Astrocyte (in vitro differentiated cells and primary cell): Measurements from ENCODE around the gene KIAA0753. TPM values are rescaled to one million over a fixed set of nuclear protein-coding genes. Genes with fewer than 3 reads are reported as not detected.

Experiments
- DNase-seq: peaks from one replicate; pipeline ENCODE4 v3.0.0-alpha.2; 2010; ENCODE audit warnings: low read depth
- FAIRE-seq: peaks from 2 replicates; lab custom pipeline; 2011; peaks lifted over from hg19 to GRCh38; lab: Jason Lieb, UNC
- H2AFZ ChIP-seq: 2 replicates; pipeline ENCODE4 v1.6.0; 2012; ENCODE audit warnings: low read depth, low read length, inconsistent platforms
- H3K27ac ChIP-seq: 2 replicates; pipeline ENCODE4 v1.5.1; 2011; ENCODE audit warnings: low read depth, low read length, inconsistent platforms
- H3K27me3 ChIP-seq: 2 replicates; pipeline ENCODE4 v1.6.0; 2011; ENCODE audit warnings: low read length, inconsistent platforms; ENCODE audit not compliant: insufficient read depth
- H3K36me3 ChIP-seq: 2 replicates; pipeline ENCODE4 v1.5.1; 2011; ENCODE audit warnings: low read length, inconsistent platforms; ENCODE audit not compliant: insufficient read depth
- H3K4me1 ChIP-seq: 2 replicates; pipeline ENCODE4 v1.5.1; 2011; ENCODE audit warnings: low read length, inconsistent platforms; ENCODE audit not compliant: insufficient read depth
- H3K4me2 ChIP-seq: 2 replicates; pipeline ENCODE4 v1.6.0; 2012; ENCODE audit warnings: low read length, inconsistent platforms
- H3K4me3 ChIP-seq: 2 replicates; pipeline ENCODE4 v1.5.1; 2011; ENCODE audit warnings: low read depth, mild to moderate bottlenecking, low read length, inconsistent platforms; ENCODE audit not compliant: insufficient read depth
- H3K79me2 ChIP-seq: 2 replicates; pipeline ENCODE4 v1.6.0; 2012; ENCODE audit warnings: mild to moderate bottlenecking, low read length, inconsistent platforms; ENCODE audit not compliant: insufficient read depth
- H3K9ac ChIP-seq: 2 replicates; pipeline ENCODE4 v1.6.0; 2012; ENCODE audit warnings: mild to moderate bottlenecking, low read length, inconsistent platforms
- H3K9me3 ChIP-seq: 2 replicates; pipeline ENCODE4 v1.5.1; 2012; ENCODE audit warnings: low read depth, mild to moderate bottlenecking, low read length, inconsistent platforms; ENCODE audit not compliant: insufficient read depth
- H4K20me1 ChIP-seq: 2 replicates; pipeline ENCODE4 v1.6.0; 2012; ENCODE audit warnings: low read length, inconsistent platforms; ENCODE audit not compliant: insufficient read depth
- H3K27ac Mint-ChIP-seq: one replicate; pipeline ENCODE4 v1.8.0; 2021; ENCODE audit warnings: mild to moderate bottlenecking, mixed read lengths; ENCODE audit not compliant: unreplicated experiment
- H3K27me3 Mint-ChIP-seq: one replicate; pipeline ENCODE4 v1.8.0; 2021; ENCODE audit warnings: low read depth, mixed read lengths; ENCODE audit not compliant: unreplicated experiment
- H3K36me3 Mint-ChIP-seq: one replicate; pipeline ENCODE4 v1.8.0; 2021; ENCODE audit warnings: low read depth, mixed read lengths; ENCODE audit not compliant: unreplicated experiment
- H3K4me1 Mint-ChIP-seq: one replicate; pipeline ENCODE4 v1.8.0; 2021; ENCODE audit warnings: low read depth, mixed read lengths; ENCODE audit not compliant: unreplicated experiment
- H3K4me3 Mint-ChIP-seq: one replicate; pipeline ENCODE4 v1.8.0; 2021; ENCODE audit warnings: mild to moderate bottlenecking, moderate library complexity, mixed read lengths; ENCODE audit not compliant: unreplicated experiment
- H3K9me3 Mint-ChIP-seq: one replicate; pipeline ENCODE4 v1.8.0; 2021; ENCODE audit warnings: mild to moderate bottlenecking, mixed read lengths; ENCODE audit not compliant: unreplicated experiment
- EZH2 ChIP-seq: IDR thresholded peaks from 2 replicates; pipeline ENCODE4 v1.6.1; 2012; ENCODE audit warnings: mild to moderate bottlenecking, low read length, inconsistent platforms; ENCODE audit not compliant: insufficient read depth
- total RNA-seq: library from RNA; stranded (reverse); gene quantifications from 2 replicates; pipeline ENCODE4 v1.2.1, GENCODE V29; 2021
- TF ChIP-seq, protein P1 (sequence below): IDR thresholded peaks from 2 replicates; pipeline ENCODE4 v1.5.1; 2011; ENCODE audit warnings: low read depth, mild to moderate bottlenecking, inconsistent platforms, low read length, moderate library complexity; ENCODE audit not compliant: insufficient read depth

Gene KIAA0753
- total RNA-seq, 1 donor from 2014 or later = 25.4 TPM

DNA sequence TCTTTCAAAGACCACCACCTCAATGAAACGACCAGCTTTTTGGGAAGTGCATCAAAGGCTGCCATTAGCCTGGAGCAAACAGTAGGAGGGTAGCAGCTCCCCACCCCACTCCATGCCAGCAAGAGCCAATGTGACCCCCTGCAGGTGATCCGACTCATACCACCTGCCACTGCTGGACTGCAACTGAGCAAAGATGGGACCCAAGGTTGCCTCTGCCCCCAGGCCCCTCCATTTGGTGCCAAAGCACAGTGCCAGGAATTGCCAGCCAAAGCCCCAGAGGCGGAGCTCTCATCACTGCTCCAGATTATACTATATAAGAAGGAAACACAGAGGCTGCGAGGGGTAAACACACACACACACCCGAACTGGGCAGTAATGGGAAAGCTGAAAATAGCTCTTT lies 92.5 kb downstream of the KIAA0753 start:
- peak overlapping the region; percentile 38 for H3K4me2 ChIP-seq
- no peak overlapping the region for H3K4me3 ChIP-seq
- H3K27ac Mint-ChIP-seq = no peak overlapping the region
- DNase-seq (no peak), FAIRE-seq (no peak)
- H4K20me1 ChIP-seq = peaks cover 19% of the 10 kb centered on the region
- no peak for TF ChIP-seq EZH2
- TF ChIP-seq, protein P1, sequence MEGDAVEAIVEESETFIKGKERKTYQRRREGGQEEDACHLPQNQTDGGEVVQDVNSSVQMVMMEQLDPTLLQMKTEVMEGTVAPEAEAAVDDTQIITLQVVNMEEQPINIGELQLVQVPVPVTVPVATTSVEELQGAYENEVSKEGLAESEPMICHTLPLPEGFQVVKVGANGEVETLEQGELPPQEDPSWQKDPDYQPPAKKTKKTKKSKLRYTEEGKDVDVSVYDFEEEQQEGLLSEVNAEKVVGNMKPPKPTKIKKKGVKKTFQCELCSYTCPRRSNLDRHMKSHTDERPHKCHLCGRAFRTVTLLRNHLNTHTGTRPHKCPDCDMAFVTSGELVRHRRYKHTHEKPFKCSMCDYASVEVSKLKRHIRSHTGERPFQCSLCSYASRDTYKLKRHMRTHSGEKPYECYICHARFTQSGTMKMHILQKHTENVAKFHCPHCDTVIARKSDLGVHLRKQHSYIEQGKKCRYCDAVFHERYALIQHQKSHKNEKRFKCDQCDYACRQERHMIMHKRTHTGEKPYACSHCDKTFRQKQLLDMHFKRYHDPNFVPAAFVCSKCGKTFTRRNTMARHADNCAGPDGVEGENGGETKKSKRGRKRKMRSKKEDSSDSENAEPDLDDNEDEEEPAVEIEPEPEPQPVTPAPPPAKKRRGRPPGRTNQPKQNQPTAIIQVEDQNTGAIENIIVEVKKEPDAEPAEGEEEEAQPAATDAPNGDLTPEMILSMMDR = no peak
- no peaks in the 10 kb centered on the region for H3K79me2 ChIP-seq
- peaks cover 18% of the 10 kb centered on the region for H3K27me3 ChIP-seq
- no peak overlapping the region for H2AFZ ChIP-seq
- H3K27me3 Mint-ChIP-seq = peaks cover 72% of the 10 kb centered on the region
- peaks cover under 1% of the 10 kb centered on the region for H3K36me3 Mint-ChIP-seq
- H3K9me3 Mint-ChIP-seq = peaks cover 2% of the 10 kb centered on the region
- H3K4me3 Mint-ChIP-seq = no peak overlapping the region
- H3K4me1 Mint-ChIP-seq = peaks cover 9% of the 10 kb centered on the region
- H3K27ac ChIP-seq = no peak overlapping the region
- no peak overlapping the region for H3K9ac ChIP-seq
- H3K9me3 ChIP-seq = no peaks in the 10 kb centered on the region
- no peaks in the 10 kb centered on the region for H3K36me3 ChIP-seq
- H3K4me1 ChIP-seq = peaks cover 5% of the 10 kb centered on the region

DNA sequence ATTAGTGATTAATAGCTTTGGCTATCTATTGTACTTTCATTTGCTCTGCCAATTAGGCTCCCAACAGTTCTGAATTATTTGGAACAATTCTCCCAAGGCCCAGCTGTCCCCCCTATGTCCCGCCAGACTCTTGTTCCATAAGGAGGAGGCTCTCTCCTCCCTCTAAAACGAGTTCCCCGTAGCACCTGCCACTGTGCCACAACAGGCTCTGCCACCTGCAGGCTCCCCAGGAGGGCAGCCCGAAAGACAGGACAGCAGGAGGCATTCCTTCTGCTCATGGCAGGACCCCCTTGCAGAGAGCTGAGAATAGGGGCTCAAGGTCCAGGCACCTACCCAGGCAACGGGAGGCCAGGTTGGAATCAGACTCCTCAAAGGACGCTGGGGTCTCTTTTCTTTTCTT lies 93.2 kb downstream of the KIAA0753 start:
- peaks cover 73% of the 10 kb centered on the region for H3K27me3 Mint-ChIP-seq
- no peak overlapping the region for H3K9ac ChIP-seq
- DNase-seq = no peak
- no peak overlapping the region for H3K4me2 ChIP-seq
- no peak overlapping the region for H2AFZ ChIP-seq
- no peak overlapping the region for H3K4me3 Mint-ChIP-seq
- FAIRE-seq = no peak
- H3K9me3 ChIP-seq = no peaks in the 10 kb centered on the region
- no peak overlapping the region for H3K27ac ChIP-seq
- no peaks in the 10 kb centered on the region for H3K36me3 Mint-ChIP-seq
- no peak for TF ChIP-seq EZH2
- TF ChIP-seq, protein P1 = no peak
- H3K27me3 ChIP-seq = peaks cover 18% of the 10 kb centered on the region
- H3K4me3 ChIP-seq = no peak overlapping the region
- peaks cover 19% of the 10 kb centered on the region for H4K20me1 ChIP-seq
- peaks cover 8% of the 10 kb centered on the region for H3K4me1 Mint-ChIP-seq
- H3K36me3 ChIP-seq = no peaks in the 10 kb centered on the region
- H3K9me3 Mint-ChIP-seq = peaks cover 2% of the 10 kb centered on the region
- no peaks in the 10 kb centered on the region for H3K79me2 ChIP-seq
- peaks cover 5% of the 10 kb centered on the region for H3K4me1 ChIP-seq
- H3K27ac Mint-ChIP-seq = no peak overlapping the region

DNA sequence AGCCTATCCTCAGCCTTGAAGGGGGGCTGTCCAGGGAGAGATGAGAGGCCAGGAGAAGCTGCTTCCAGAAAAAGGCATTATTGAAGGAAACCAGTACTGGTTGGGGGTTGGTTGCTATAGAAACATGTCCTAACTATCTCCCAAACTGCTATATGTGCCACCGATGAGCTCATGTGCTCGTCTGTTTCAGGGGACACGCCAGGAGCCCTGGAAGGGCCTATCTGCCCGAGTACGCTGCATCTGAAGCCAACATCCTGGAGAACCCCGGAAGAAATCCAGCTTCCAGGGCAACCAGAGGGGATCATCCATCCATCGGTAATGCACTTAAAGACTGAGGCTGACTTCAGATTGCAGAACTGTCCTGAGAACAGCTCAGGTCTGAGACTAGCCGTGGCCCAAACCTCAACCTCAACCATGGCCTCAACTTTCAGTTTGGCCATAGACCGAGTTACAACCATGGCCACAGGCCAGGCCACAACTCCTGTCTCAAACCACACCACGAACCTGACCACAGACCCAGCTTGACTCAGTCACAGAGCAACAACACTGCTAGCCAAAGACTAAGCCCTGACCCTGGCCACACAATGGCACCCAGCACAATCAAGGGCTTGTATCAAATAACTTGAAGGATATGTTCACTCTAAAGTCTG lies 94.3 kb downstream of the KIAA0753 start:
- Mint-ChIP-seq H3K4me1 (peaks cover 8% of the 10 kb centered on the region), H3K36me3 (no peaks in the 10 kb centered on the region), H3K27ac (no peak overlapping the region), H3K4me3 (no peak overlapping the region), H3K27me3 (peaks cover 83% of the 10 kb centered on the region), H3K9me3 (peaks cover 2% of the 10 kb centered on the region)
- no peak for TF ChIP-seq EZH2
- TF ChIP-seq, protein P1 = no peak
- Histone ChIP-seq H3K27me3 (peaks cover 21% of the 10 kb centered on the region), H3K79me2 (no peaks in the 10 kb centered on the region), H3K9me3 (no peaks in the 10 kb centered on the region), H2AFZ (no peak overlapping the region), H3K4me2 (no peak overlapping the region), H4K20me1 (peaks cover 19% of the 10 kb centered on the region), H3K27ac (no peak overlapping the region), H3K9ac (no peak overlapping the region), H3K36me3 (no peaks in the 10 kb centered on the region), H3K4me1 (peaks cover 5% of the 10 kb centered on the region), H3K4me3 (no peak overlapping the region)
- DNase-seq (peak; percentile 86), FAIRE-seq (no peak)
